ENCODE results near the gene LHFPL3. TPM values are rescaled to one million over a fixed set of nuclear protein-coding genes. Genes with fewer than 3 reads are reported as not detected.

The LHFPL3 gene
- total and polyA plus RNA-seq, 2 experiments from 2014 or later = 0.24 TPM; not detected in 1

DNA sequence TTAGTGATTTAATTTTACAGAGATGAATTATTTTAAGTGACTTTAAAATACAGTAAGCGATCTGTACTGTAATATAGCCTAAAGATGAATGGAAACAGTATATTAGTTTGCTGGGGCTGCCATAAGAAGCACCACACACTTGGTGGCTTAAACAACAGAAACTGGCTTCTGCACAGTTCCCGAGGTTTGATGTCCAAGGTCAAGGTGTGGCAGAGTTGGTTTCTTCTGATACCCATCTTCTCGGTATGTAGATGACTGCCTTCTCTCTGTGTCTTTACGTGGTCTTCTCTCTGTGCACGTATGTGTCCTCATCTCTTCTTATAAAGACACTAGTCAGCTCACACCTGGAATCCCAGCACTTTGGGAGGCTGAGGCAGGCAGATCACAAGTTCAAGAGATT, 621.6 kb downstream of the LHFPL3 start:
- Histone ChIP-seq H3K4me1 (ENCODE audit: insufficient read depth) (no peaks in the 10 kb centered on the region), H3K4me2 (no peak overlapping the region), H3K9me2 (ENCODE audit: insufficient read depth) (no peaks in the 10 kb centered on the region), H3K27ac (ENCODE audit: low read depth) (no peak overlapping the region), H3K4me3 (no peak overlapping the region), H3K79me2 (replicated peaks; ENCODE audit: insufficient read depth) (no peaks in the 10 kb centered on the region), H3K27me3 (ENCODE audit: insufficient read depth) (no peaks in the 10 kb centered on the region), H2AFZ (no peak overlapping the region), H4K20me1 (replicated peaks; ENCODE audit: insufficient read depth) (no peaks in the 10 kb centered on the region), H3F3A (replicated peaks; ENCODE audit: low read depth) (no peaks in the 10 kb centered on the region), H3K36me3 (ENCODE audit: insufficient read depth) (no peaks in the 10 kb centered on the region)
- Mint-ChIP-seq H3K9me3 (no peaks in the 10 kb centered on the region; the same call in 2 of the 3 replicates), H3K4me1 (peaks cover 5% of the 10 kb centered on the region; the same call in 2 of the 3 replicates), H3K27me3 (ENCODE audit: insufficient read depth, low read depth, poor library complexity) (peaks cover 3% of the 10 kb centered on the region), H3K36me3 (ENCODE audit: low read depth) (no peaks in the 10 kb centered on the region), H3K27ac (no peak overlapping the region), H3K4me3 (no peak overlapping the region)
- DNase-seq (ENCODE audit: low spot score) (no peak), ATAC-seq (no peak)
- TF ChIP-seq POLR2AphosphoS5 (IDR thresholded peaks at IDR 0.05; ENCODE audit: low read depth) = no peak
- TF ChIP-seq ZNF331 (CRISPR knock-in tag; IDR thresholded peaks at IDR 0.05; ENCODE audit: low read depth) = no peak
- TF ChIP-seq, protein P1, sequence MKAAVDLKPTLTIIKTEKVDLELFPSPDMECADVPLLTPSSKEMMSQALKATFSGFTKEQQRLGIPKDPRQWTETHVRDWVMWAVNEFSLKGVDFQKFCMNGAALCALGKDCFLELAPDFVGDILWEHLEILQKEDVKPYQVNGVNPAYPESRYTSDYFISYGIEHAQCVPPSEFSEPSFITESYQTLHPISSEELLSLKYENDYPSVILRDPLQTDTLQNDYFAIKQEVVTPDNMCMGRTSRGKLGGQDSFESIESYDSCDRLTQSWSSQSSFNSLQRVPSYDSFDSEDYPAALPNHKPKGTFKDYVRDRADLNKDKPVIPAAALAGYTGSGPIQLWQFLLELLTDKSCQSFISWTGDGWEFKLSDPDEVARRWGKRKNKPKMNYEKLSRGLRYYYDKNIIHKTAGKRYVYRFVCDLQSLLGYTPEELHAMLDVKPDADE (IDR thresholded peaks at IDR 0.05) = no peak
- no peak for TF ChIP-seq CREB1 (CRISPR knock-in tag; IDR thresholded peaks at IDR 0.05; ENCODE audit: low read depth)
- TF ChIP-seq EZH2phosphoT487 (IDR thresholded peaks at IDR 0.05; ENCODE audit: unreplicated experiment) = no peak
- no peak for TF ChIP-seq JUNB (IDR thresholded peaks at IDR 0.05; ENCODE audit: unreplicated experiment)
- no peak for TF ChIP-seq EZH2 (IDR thresholded peaks at IDR 0.05; ENCODE audit: low read depth, unreplicated experiment)
- TF ChIP-seq, protein P2, sequence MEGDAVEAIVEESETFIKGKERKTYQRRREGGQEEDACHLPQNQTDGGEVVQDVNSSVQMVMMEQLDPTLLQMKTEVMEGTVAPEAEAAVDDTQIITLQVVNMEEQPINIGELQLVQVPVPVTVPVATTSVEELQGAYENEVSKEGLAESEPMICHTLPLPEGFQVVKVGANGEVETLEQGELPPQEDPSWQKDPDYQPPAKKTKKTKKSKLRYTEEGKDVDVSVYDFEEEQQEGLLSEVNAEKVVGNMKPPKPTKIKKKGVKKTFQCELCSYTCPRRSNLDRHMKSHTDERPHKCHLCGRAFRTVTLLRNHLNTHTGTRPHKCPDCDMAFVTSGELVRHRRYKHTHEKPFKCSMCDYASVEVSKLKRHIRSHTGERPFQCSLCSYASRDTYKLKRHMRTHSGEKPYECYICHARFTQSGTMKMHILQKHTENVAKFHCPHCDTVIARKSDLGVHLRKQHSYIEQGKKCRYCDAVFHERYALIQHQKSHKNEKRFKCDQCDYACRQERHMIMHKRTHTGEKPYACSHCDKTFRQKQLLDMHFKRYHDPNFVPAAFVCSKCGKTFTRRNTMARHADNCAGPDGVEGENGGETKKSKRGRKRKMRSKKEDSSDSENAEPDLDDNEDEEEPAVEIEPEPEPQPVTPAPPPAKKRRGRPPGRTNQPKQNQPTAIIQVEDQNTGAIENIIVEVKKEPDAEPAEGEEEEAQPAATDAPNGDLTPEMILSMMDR (conservative IDR thresholded peaks at IDR 0.05; ENCODE audit: low read depth in 2 of 2) = no peak
- TF ChIP-seq ZNF114 (CRISPR knock-in tag; IDR thresholded peaks at IDR 0.05) = no peak
- no peak for TF ChIP-seq NANOG (IDR thresholded peaks at IDR 0.05; ENCODE audit: borderline replicate concordance)
- TF ChIP-seq STAT1 (IDR thresholded peaks at IDR 0.05; ENCODE audit: unreplicated experiment) = no peak
- TF ChIP-seq, protein P3, sequence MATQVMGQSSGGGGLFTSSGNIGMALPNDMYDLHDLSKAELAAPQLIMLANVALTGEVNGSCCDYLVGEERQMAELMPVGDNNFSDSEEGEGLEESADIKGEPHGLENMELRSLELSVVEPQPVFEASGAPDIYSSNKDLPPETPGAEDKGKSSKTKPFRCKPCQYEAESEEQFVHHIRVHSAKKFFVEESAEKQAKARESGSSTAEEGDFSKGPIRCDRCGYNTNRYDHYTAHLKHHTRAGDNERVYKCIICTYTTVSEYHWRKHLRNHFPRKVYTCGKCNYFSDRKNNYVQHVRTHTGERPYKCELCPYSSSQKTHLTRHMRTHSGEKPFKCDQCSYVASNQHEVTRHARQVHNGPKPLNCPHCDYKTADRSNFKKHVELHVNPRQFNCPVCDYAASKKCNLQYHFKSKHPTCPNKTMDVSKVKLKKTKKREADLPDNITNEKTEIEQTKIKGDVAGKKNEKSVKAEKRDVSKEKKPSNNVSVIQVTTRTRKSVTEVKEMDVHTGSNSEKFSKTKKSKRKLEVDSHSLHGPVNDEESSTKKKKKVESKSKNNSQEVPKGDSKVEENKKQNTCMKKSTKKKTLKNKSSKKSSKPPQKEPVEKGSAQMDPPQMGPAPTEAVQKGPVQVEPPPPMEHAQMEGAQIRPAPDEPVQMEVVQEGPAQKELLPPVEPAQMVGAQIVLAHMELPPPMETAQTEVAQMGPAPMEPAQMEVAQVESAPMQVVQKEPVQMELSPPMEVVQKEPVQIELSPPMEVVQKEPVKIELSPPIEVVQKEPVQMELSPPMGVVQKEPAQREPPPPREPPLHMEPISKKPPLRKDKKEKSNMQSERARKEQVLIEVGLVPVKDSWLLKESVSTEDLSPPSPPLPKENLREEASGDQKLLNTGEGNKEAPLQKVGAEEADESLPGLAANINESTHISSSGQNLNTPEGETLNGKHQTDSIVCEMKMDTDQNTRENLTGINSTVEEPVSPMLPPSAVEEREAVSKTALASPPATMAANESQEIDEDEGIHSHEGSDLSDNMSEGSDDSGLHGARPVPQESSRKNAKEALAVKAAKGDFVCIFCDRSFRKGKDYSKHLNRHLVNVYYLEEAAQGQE (IDR thresholded peaks at IDR 0.05; ENCODE audit: unreplicated experiment) = no peak
- TF ChIP-seq, protein P4, sequence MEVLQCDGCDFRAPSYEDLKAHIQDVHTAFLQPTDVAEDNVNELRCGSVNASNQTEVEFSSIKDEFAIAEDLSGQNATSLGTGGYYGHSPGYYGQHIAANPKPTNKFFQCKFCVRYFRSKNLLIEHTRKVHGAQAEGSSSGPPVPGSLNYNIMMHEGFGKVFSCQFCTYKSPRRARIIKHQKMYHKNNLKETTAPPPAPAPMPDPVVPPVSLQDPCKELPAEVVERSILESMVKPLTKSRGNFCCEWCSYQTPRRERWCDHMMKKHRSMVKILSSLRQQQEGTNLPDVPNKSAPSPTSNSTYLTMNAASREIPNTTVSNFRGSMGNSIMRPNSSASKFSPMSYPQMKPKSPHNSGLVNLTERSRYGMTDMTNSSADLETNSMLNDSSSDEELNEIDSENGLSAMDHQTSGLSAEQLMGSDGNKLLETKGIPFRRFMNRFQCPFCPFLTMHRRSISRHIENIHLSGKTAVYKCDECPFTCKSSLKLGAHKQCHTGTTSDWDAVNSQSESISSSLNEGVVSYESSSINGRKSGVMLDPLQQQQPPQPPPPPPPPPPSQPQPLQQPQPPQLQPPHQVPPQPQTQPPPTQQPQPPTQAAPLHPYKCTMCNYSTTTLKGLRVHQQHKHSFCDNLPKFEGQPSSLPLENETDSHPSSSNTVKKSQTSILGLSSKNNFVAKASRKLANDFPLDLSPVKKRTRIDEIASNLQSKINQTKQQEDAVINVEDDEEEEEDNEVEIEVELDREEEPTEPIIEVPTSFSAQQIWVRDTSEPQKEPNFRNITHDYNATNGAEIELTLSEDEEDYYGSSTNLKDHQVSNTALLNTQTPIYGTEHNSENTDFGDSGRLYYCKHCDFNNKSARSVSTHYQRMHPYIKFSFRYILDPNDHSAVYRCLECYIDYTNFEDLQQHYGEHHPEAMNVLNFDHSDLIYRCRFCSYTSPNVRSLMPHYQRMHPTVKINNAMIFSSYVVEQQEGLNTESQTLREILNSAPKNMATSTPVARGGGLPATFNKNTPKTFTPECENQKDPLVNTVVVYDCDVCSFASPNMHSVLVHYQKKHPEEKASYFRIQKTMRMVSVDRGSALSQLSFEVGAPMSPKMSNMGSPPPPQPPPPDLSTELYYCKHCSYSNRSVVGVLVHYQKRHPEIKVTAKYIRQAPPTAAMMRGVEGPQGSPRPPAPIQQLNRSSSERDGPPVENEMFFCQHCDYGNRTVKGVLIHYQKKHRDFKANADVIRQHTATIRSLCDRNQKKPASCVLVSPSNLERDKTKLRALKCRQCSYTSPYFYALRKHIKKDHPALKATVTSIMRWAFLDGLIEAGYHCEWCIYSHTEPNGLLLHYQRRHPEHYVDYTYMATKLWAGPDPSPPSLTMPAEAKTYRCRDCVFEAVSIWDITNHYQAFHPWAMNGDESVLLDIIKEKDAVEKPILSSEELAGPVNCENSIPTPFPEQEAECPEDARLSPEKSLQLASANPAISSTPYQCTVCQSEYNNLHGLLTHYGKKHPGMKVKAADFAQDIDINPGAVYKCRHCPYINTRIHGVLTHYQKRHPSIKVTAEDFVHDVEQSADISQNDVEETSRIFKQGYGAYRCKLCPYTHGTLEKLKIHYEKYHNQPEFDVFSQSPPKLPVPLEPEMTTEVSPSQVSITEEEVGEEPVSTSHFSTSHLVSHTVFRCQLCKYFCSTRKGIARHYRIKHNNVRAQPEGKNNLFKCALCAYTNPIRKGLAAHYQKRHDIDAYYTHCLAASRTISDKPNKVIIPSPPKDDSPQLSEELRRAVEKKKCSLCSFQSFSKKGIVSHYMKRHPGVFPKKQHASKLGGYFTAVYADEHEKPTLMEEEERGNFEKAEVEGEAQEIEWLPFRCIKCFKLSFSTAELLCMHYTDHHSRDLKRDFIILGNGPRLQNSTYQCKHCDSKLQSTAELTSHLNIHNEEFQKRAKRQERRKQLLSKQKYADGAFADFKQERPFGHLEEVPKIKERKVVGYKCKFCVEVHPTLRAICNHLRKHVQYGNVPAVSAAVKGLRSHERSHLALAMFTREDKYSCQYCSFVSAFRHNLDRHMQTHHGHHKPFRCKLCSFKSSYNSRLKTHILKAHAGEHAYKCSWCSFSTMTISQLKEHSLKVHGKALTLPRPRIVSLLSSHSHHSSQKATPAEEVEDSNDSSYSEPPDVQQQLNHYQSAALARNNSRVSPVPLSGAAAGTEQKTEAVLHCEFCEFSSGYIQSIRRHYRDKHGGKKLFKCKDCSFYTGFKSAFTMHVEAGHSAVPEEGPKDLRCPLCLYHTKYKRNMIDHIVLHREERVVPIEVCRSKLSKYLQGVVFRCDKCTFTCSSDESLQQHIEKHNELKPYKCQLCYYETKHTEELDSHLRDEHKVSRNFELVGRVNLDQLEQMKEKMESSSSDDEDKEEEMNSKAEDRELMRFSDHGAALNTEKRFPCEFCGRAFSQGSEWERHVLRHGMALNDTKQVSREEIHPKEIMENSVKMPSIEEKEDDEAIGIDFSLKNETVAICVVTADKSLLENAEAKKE (CRISPR knock-in tag; IDR thresholded peaks at IDR 0.05) = no peak
